ENCODE data around the gene EXO1.
"Not testable (repeated sequence)": the region's sequence is repeated elsewhere in the genome, so short reads cannot be mapped to it uniquely, and the experiment has no call there.

The EXO1 gene

GRCh38 chr1:241837416-241837815 lies 10.6 kb upstream of the EXO1 start:
- no peak for DNase-seq

GRCh38 chr1:241837901-241838300 lies 10.1 kb upstream of the EXO1 start:
- no peak for DNase-seq

- DNase-seq: no peak
These were observed 9.1 kb upstream of the EXO1 start for GRCh38 chr1:241838897-241839296.

GRCh38 chr1:241839369-241839979 lies 8.5 kb upstream of the EXO1 start:
- DNase-seq: no peak

- DNase-seq: no peak
These were observed 7.8 kb upstream of the EXO1 start for GRCh38 chr1:241840164-241840563.

- DNase-seq: no peak
These were observed 6.3 kb upstream of the EXO1 start for GRCh38 chr1:241841691-241842090.

GRCh38 chr1:241842565-241842964 lies 5.4 kb upstream of the EXO1 start:
- DNase-seq: no peak

- DNase-seq: no peak
These were observed 3.4 kb upstream of the EXO1 start for GRCh38 chr1:241844593-241844992.

GRCh38 chr1:241846375-241846774 lies 1.6 kb upstream of the EXO1 start:
- no peak for DNase-seq

GRCh38 chr1:241846862-241847539 lies 1.0 kb upstream of the EXO1 start:
- DNase-seq: no peak

- no peak for DNase-seq
These were observed 536 bp upstream of the EXO1 start for GRCh38 chr1:241847540-241847795.

GRCh38 chr1:241848686-241849344 lies 811 bp downstream of the EXO1 start:
- DNase-seq: no peak

GRCh38 chr1:241849345-241849695 lies 1.3 kb downstream of the EXO1 start:
- DNase-seq: peak in 1 of 2 experiments; percentile 7

GRCh38 chr1:241855545-241856140 lies 7.6 kb downstream of the EXO1 start:
- not testable (repeated sequence) for DNase-seq

- no peak for DNase-seq
These were observed 9.1 kb downstream of the EXO1 start for GRCh38 chr1:241857131-241857530.

GRCh38 chr1:241860922-241861321 lies 12.9 kb downstream of the EXO1 start:
- DNase-seq: no peak

GRCh38 chr1:241869022-241869421 lies 21.0 kb downstream of the EXO1 start:
- no peak for DNase-seq

GRCh38 chr1:241870336-241870735 lies 22.3 kb downstream of the EXO1 start:
- DNase-seq: no peak

GRCh38 chr1:241870746-241871430 lies 22.9 kb downstream of the EXO1 start:
- no peak for DNase-seq

- DNase-seq: no peak
These were observed 33.4 kb downstream of the EXO1 start for GRCh38 chr1:241881440-241881839.

GRCh38 chr1:241883159-241883558 lies 35.2 kb downstream of the EXO1 start:
- DNase-seq: peak in 1 of 2 experiments; percentile 3

- no peak for DNase-seq
These were observed 40.2 kb downstream of the EXO1 start for GRCh38 chr1:241888232-241888631.

- DNase-seq: no peak
These were observed 43.3 kb downstream of the EXO1 start for GRCh38 chr1:241891296-241891695.

- no peak for DNase-seq
These were observed 46.0 kb downstream of the EXO1 start for GRCh38 chr1:241894016-241894415.

Data from NCI-H526 (cell line).